HG03457 (cell line): ENCODE results near the gene NTRK1.
"Not testable (repeated sequence)": the region's sequence is repeated elsewhere in the genome, so short reads cannot be mapped to it uniquely, and the experiment has no call there.

Experiments
- ATAC-seq: cut with Tn5 transposase; IDR thresholded peaks from one replicate; pipeline ENCODE4 v1.9.1; 2021; ENCODE audit warnings: moderate number of reproducible peaks; ENCODE audit not compliant: unreplicated experiment

NTRK1 gene

DNA sequence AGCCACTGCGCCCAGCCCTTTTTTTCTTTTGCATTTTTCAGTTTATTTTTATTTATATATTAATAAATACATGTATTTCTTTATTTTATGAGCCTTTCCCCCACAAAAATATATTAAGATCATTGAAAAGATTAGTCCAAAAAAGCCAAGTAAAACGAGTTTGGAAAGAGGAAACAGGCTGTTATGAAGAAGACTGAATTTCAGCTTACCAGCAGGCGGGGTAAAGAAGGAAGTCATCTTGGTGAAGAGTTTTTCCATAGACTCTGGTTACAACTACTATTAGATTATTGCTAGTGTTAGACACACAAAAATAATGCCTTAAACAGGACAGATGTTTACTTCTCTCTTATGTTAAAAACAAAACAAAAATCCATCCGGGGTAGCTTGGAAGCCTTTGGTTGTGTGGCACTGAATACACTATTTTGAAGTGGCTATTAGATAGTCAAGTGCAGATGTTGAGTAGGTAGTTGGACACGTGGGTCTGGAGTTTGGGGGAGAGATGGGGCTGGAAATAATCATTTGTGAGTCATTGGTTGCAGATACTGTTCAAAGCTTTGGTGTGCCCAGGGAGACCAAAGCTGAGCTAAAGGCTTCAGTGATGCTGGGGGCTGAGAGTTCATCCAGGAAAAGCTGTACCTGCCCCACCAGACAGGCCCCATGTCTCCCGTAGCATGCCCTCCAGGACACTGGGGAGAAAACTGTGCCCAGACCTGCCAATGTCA lies 51.1 kb downstream of the NTRK1 start:
- ATAC-seq, result no peak

- no peak for ATAC-seq
Observed at GRCh38 chr1:156912310-156912709, 51.6 kb downstream of the NTRK1 start.

DNA sequence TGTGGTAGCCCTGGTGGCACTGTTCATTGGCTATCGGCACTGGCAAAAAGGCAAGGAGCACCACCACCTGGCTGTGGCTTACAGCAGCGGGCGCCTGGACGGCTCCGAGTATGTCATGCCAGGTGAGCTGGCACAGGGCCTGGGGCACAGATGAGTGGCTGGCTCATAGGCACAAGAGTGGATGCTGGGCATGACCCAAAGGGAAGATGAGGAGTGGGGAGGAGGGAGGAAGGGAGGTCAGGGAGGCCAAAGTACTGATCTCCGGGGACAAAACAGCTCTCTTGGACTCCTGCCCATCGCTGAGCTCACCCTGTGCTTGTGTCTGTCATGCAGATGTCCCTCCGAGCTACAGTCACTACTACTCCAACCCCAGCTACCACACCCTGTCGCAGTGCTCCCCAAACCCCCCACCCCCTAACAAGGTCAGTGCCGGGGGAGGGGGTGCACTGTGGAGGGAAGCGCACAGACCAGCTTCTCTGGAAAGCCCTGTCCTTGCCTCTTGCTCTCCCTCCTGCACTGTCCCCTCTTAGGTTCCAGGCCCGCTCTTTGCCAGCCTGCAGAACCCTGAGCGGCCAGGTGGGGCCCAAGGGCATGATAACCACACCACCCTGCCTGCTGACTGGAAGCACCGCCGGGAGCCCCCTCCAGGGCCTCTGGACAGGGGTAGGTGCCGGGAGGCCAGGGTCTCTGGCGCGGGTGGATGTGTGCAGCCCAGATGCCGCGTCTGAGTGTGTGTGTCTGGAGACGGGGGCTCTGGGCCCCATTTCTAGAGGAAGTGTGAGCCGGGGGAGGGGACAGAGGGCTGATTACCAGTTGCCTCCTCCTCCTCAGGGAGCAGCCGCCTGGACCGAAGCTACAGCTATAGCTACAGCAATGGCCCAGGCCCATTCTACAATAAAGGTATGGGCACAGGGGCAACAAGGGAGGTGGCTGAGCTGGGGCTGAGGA lies 52.5 kb downstream of the NTRK1 start:
- no peak for ATAC-seq

GRCh38 chr1:156913809-156914387 lies 53.2 kb downstream of the NTRK1 start:
- no peak for ATAC-seq

- ATAC-seq, result no peak
Observed at GRCh38 chr1:156914440-156914856, 53.8 kb downstream of the NTRK1 start.

GRCh38 chr1:156920233-156921052 lies 59.8 kb downstream of the NTRK1 start, which contains the start of gene LRRC71:
Gene LRRC71 (plus strand): TSS chr1:156920632. CDS start chr1:156920804, 172 bp downstream.
- no peak for ATAC-seq

GRCh38 chr1:156921053-156921529 lies 60.4 kb downstream of the NTRK1 start:
- no peak for ATAC-seq

- ATAC-seq, result no peak
Observed at GRCh38 chr1:156922986-156923669, 62.5 kb downstream of the NTRK1 start.

DNA sequence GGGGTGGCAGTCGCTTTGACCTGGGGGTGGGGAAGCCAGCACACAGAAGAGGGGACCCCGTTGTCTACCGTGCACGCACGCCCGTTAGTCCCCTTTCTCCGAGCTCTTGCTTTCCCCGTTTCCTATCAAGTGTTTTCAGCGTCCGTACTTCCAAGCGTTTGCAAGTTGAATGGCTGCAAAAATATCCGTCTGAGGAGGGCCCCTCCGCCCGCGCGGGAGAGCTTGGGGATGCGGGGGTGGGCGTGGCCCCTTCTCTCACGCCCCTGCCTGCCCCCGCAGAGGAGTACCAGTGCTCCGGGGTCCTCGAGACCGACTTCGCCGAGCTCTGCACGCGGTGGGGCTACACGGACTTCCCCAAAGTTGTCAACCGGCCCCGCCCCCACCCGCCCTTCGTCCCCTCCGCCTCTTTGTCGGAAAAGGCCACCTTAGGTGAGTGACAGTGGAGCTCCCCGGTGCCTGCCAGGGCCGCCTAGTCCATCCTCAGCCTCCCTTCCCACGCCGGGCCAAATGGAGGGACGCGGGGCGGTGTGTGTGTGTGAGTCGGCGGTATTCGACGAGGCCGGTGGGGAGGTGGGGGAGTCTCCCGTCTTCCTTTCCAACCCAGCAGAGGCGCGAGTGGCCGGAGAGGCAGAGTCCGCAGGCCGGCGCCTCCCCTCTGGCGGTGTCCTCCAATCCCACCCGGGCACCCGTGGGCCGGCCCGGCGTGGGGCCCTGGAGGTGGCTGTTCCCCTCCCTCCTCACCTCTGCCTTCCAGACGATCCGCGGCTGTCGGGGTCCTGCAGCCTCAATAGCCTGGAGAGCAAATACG lies 63.2 kb downstream of the NTRK1 start:
- no peak for ATAC-seq

- ATAC-seq, result no peak
Observed at GRCh38 chr1:156924478-156925153, 64.0 kb downstream of the NTRK1 start.

GRCh38 chr1:156925154-156926010 lies 64.7 kb downstream of the NTRK1 start:
- ATAC-seq, result no peak

DNA sequence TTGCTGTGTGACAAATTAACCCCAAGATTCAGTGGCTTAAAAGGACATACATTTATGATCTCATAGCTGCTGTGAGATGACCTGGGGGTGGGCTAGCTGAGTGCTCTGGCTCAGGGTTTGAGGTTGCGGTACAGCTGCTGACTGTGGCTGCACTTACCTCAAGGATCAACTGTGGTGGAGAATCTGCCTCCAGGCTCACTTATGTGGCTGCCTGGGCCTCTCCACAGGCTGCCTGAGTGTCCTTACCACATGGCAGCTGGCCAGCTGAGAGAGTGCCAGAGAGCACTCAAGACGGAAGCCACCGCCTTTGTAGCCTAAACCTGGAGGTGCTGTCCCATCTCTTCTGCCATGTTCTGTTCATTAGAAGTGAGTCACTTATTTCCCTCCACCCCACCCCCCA lies 65.5 kb downstream of the NTRK1 start:
- ATAC-seq, result no peak

DNA sequence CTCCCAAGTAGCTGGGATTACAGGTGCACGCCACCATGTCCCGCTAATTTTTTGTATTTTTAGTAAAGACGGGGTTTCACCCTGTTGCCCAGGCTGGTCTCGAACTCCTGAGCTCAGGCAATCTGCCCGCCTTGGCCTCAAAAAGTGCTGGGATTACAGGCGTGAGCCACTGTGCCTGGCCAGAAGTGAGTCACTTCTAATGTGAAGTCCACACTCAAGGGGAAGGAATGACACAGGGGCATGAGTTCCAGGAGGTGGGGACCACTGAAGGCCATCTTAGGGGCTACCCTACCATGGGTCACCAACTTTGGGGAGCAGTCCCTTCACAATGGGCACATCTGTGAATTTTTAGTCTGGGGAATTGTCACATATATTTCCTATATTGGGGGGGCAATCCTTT lies 66.0 kb downstream of the NTRK1 start:
- ATAC-seq, result not testable (repeated sequence)

DNA sequence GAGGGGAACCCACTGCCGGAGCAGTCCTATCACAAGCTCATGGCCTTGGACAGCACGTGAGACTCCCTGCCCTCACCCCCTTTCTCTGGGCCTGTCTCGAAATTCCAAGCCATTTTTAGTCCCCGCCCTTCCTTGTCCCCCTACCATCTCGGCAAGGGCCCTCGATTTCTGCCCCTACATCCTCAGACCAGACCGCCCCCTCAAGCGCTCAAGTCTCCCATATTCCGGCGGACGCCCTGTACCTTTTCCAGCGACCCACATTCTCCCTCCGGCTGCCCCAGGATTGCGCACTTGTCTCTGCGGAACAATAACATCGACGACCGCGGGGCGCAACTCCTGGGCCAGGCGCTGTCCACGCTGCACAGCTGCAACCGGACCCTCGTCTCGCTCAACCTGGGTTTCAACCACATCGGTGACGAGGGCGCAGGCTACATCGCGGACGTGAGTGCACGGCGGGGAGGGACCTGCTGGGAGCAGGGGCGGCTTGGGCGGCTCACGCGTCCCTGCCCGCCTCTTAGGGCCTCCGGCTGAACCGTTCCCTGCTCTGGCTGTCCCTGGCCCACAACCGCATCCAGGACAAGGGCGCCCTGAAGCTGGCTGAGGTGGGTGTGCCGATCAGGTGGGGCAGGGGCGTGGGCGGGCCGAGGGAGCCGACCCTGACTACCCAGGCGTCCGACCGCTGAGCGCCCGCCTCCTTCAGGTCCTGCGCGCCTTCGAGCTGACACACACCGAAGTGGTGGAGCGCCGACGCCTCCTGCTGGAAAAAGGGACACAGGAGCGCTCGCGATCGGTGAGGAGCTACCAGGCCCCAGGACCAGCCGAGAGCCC lies 66.8 kb downstream of the NTRK1 start:
- no peak for ATAC-seq

DNA sequence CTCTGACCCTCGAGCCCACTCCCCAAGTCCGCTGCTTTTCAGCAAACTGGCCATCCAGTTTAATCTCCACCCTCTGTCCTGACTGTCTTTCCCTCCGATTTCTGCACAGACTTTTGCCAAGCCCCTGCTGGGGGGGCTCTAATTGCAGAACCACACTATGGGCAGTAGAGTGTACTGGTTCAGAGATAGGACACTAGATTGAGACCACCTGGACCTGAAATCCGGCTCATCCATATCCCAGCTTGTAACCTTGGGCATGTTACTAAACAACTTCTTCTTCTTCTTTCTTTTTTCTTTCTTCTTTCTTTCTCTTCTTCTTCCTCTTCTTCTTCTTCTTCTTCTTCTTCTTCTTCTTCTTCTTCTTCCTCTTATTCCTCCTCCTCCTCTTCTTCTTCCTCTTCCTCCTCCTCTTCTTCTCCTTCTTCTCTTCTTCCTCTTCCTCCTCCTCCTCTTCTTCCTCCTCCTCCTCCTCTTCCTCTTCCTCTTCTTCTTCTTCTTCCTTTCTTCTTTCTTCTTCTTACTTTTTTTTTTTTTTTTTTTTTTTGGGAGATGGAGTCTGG lies 67.5 kb downstream of the NTRK1 start:
- ATAC-seq, result no peak

DNA sequence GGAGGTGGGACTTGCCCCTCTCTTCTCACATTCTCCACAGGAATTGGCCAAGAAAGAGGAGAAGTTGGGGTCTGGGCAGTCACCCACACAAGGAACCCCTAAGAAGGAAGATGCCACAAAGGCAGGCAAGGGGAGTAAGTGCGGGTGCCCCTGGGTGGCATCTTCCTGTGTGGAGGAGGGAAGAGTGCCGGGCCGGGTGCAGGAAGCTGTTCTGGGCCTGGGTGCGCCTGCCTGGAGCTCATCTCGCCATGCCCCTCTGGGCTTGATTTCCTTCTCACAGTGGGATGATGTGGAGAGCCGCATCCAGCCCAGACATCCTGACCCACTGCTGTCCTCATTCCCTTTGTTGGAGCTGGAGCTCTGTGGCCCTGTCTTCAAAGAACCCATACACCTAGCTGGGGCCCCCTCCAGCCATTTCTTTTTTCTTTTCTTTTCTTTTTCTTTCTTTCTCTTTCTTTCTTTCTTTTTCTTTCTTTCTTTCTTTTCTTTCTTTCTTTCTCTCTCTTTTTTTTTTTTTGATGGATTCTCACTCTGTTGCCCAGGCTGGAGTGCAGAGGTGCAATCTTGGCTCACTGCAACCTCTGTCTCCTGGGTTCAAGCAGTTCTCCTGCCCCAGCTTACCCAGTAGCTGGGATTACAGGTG lies 69.1 kb downstream of the NTRK1 start:
- no peak for ATAC-seq
